A549 treated with DMSO at 1 μM for 4 hours (cell line): Measurements from ENCODE around the gene MIEN1. TPM values are rescaled to one million over a fixed set of nuclear protein-coding genes. Genes with fewer than 3 reads are reported as not detected.

Experiments
- total RNA-seq: library from RNA; stranded (reverse); fragments of 200-300 nt; extraction: Qiagen RNA extraction; gene quantifications from 5 replicates; pipeline ENCODE4 v1.2.3, GENCODE V29; 2022; ENCODE audit warnings: low read depth

The MIEN1 gene
- total RNA-seq, result 90.3 to 101 TPM (median 92.4 TPM) in 5 replicates

GRCh38 chr17:39730095-39730921 lies at the start of gene MIEN1:
MIEN1 (minus strand) TSS chr17:39730532; CDS start chr17:39730495, 37 bp downstream.

GRCh38 chr17:39737760-39738567 lies 7.6 kb upstream of the MIEN1 start, which contains the start of gene GRB7:
GRB7 (plus strand) TSS chr17:39737938; CDS start chr17:39742302, 4,364 bp downstream.

GRCh38 chr17:39699818-39700147 lies 30.5 kb downstream of the MIEN1 start, which contains the start of gene ERBB2:
ERBB2 (plus strand) TSS chr17:39700064; CDS start chr17:39700239, 175 bp downstream.

GRCh38 chr17:39687546-39688474 lies 42.5 kb downstream of the MIEN1 start, which contains the start of gene PGAP3:
PGAP3 (minus strand) TSS chr17:39688057; CDS start chr17:39688014, 43 bp downstream.

Other genes with a start within 250 kb of the MIEN1 start
- gene NEUROD2, start 122.6 kb downstream of the MIEN1 start, total RNA-seq, result not detected in 5 replicates
- gene PPP1R1B, start 103.6 kb downstream of the MIEN1 start, total RNA-seq, result 0.18 TPM in 1 of 5 replicates, not detected in the others
- gene STARD3, start 93.4 kb downstream of the MIEN1 start, total RNA-seq, result 49.8 to 64.8 TPM (median 57.2 TPM) in 5 replicates
- gene TCAP, start 65.2 kb downstream of the MIEN1 start, total RNA-seq, result 0.77 to 1.8 TPM (median 1.0 TPM) in 5 replicates
- gene PNMT, start 62.1 kb downstream of the MIEN1 start, total RNA-seq, result 0.13 TPM in 1 of 5 replicates, not detected in the others
- 7.3 to 8.5 TPM (median 7.8 TPM) in 5 replicates for gene PGAP3, start 42.5 kb downstream of the MIEN1 start, total RNA-seq
- gene ERBB2, start 30.5 kb downstream of the MIEN1 start, total RNA-seq, result 30.4 to 39.9 TPM (median 32.8 TPM) in 5 replicates
- 4.2 to 7.1 TPM (median 6.5 TPM) in 5 replicates for gene GRB7, start 7.4 kb upstream of the MIEN1 start, total RNA-seq
- not detected in 5 replicates for gene IKZF3, start 133.8 kb upstream of the MIEN1 start, total RNA-seq
- not detected in 5 replicates for gene ZPBP2, start 137.7 kb upstream of the MIEN1 start, total RNA-seq
- gene GSDMB, start 188.1 kb upstream of the MIEN1 start, total RNA-seq, result 1.7 to 3.1 TPM (median 2.5 TPM) in 5 replicates
- 36.2 to 49.3 TPM (median 43.7 TPM) in 5 replicates for gene ORMDL3, start 197.1 kb upstream of the MIEN1 start, total RNA-seq
- not detected in 5 replicates for gene LRRC3C, start 197.2 kb upstream of the MIEN1 start, total RNA-seq
- not detected in 5 replicates for gene GSDMA, start 232.5 kb upstream of the MIEN1 start, total RNA-seq